Gastrocnemius medialis (tissue), 4 donors: Measurements from ENCODE around the gene NCOR1. TPM values are rescaled to one million over a fixed set of nuclear protein-coding genes. Genes with fewer than 3 reads are reported as not detected.
"Not testable (repeated sequence)": the region's sequence is repeated elsewhere in the genome, so short reads cannot be mapped to it uniquely, and the experiment has no call there.

Experiments
- ATAC-seq, 2 donors: fragments of 150-250 bp; one replicate each; pipeline ENCODE4 v1.9.1; 2016
- DNase-seq, 2 donors: peaks; one replicate each; pipeline ENCODE4 v3.0.0-alpha.2; 2019
- H3K27ac ChIP-seq, 4 donors: fragments of 200-600 bp; sonication (generic); 1 replicate in 1 of 4; 2 replicates in 3 of 4; pipeline ENCODE4 v1.5.1; 2016 to 2018; ENCODE audit warnings: mild to moderate bottlenecking in 2 of 4, moderate library complexity in 1 of 4
- H3K27me3 ChIP-seq, 3 donors: fragments of 200-600 bp; sonication (generic) in 2 of 3; 1 replicate in 1 of 3; 2 replicates in 2 of 3; pipeline versions ENCODE4 v1.5.1 to v1.6.0; 2016 to 2019; ENCODE audit warnings: mild to moderate bottlenecking in 1 of 3, moderate library complexity in 1 of 3
- H3K36me3 ChIP-seq, 2 donors: fragments of 200-600 bp; sonication (generic) in 1 of 2; one replicate each; pipeline ENCODE4 v1.5.1; 2017 to 2018
- H3K4me1 ChIP-seq, 2 donors: fragments of 200-600 bp; sonication (generic) in 1 of 2; one replicate each; pipeline ENCODE4 v1.5.1; 2016 to 2017; ENCODE audit warnings: mild to moderate bottlenecking in 2 of 2
- H3K4me3 ChIP-seq, 4 donors: fragments of 200-600 bp; sonication (generic) in 3 of 4; 1 replicate in 1 of 4; 2 replicates in 3 of 4; pipeline ENCODE4 v1.5.1; 2016 to 2019; ENCODE audit warnings: mild to moderate bottlenecking in 2 of 4
- H3K9me3 ChIP-seq, 3 donors: fragments of 200-600 bp; sonication (generic) in 2 of 3; 1 replicate in 1 of 3; 2 replicates in 2 of 3; pipeline ENCODE4 v1.5.1; 2016 to 2019
- CTCF ChIP-seq, 5 experiments: fragments of 450-650 bp in 3 of 5; fragments of 200-600 bp in 2 of 5; sonication (generic) in 2 of 5; IDR thresholded peaks in 4 of 5; conservative IDR thresholded peaks in 1 of 5; 1 replicate in 4 of 5; 2 replicates in 1 of 5; pipeline ENCODE4 v1.5.1; 2016 to 2019; ENCODE audit warnings: antibody characterized with exemption in 5 of 5, mild to moderate bottlenecking in 3 of 5, moderate library complexity in 3 of 5
- POLR2A ChIP-seq, 2 donors: fragments of 450-650 bp; IDR thresholded peaks; one replicate each; pipeline ENCODE4 v1.6.1; 2017; ENCODE audit warnings: antibody characterized with exemption in 2 of 2, mild to moderate bottlenecking in 2 of 2, moderate library complexity in 2 of 2
- in situ Hi-C, 4 donors: fragments of 200-750 bp; cut with MboI; loops; one replicate each; pipeline versions ENCODE4 v1.15.0 to v1.8.0; 2017; ENCODE audit warnings: low sequenced_read_pairs in 4 of 4
- intact Hi-C: fragments of 100-400 bp; cut with DNase I; formaldehyde crosslinking; loops from one replicate; pipeline ENCODE4 v1.15.1; 2023; ENCODE audit warnings: low total_unique reads
- total RNA-seq, 4 donors: library from RNA; depleted of rRNA; stranded (reverse); fragments of >200 nt; gene quantifications; one replicate each; pipeline versions ENCODE4 v1.1.0 to v1.2.3, GENCODE V29; 2016

NCOR1 gene
- total RNA-seq, 4 donors from 2014 or later, result 122 to 152 (median 132) TPM

GRCh38 chr17:16171613-16172012 lies 43.7 kb downstream of the NCOR1 start:
- peaks cover 0 to 18% of the 10 kb centered on the region in 2 donors for H3K36me3 ChIP-seq
- no peaks in the 10 kb centered on the region for H3K4me1 ChIP-seq
- no peaks in the 10 kb centered on the region for H3K9me3 ChIP-seq
- no peak overlapping the region for H3K27ac ChIP-seq
- no peak for TF ChIP-seq POLR2A (IDR thresholded peaks at IDR 0.05)
- TF ChIP-seq CTCF (IDR thresholded peaks at IDR 0.05 in 4 of 5, conservative IDR thresholded peaks at IDR 0.05 in 1 of 5), result no peak
- no peaks in the 10 kb centered on the region for H3K27me3 ChIP-seq
- ATAC-seq, result no peak
- in situ Hi-C loops, result no loop called here
- no peak for DNase-seq
- intact Hi-C loops, result no loop called here
- no peak overlapping the region for H3K4me3 ChIP-seq

GRCh38 chr17:16166766-16167165 lies 48.6 kb downstream of the NCOR1 start:
- ATAC-seq, intact Hi-C loops, H3K27ac ChIP-seq, H3K9me3 ChIP-seq, H3K4me1 ChIP-seq, H3K27me3 ChIP-seq, DNase-seq, H3K4me3 ChIP-seq, in situ Hi-C loops: not testable (repeated sequence)
- peaks cover 0 to 17% of the 10 kb centered on the region in 2 donors for H3K36me3 ChIP-seq

- Histone ChIP-seq H3K4me3 (no peak overlapping the region), H3K36me3 (peaks cover 0 to 32% of the 10 kb centered on the region in 2 donors), H3K4me1 (no peaks in the 10 kb centered on the region), H3K9me3 (no peaks in the 10 kb centered on the region), H3K27ac (no peak overlapping the region), H3K27me3 (no peaks in the 10 kb centered on the region)
- DNase-seq (no peak), ATAC-seq (no peak)
- no peak for TF ChIP-seq CTCF (IDR thresholded peaks at IDR 0.05 in 4 of 5, conservative IDR thresholded peaks at IDR 0.05 in 1 of 5)
- no peak for TF ChIP-seq POLR2A (IDR thresholded peaks at IDR 0.05)
- intact Hi-C loops (no loop called here), in situ Hi-C loops (no loop called here)
Measured at GRCh38 chr17:16158714-16159113, 56.6 kb downstream of the NCOR1 start.

GRCh38 chr17:16155536-16155935 lies 59.8 kb downstream of the NCOR1 start:
- DNase-seq (no peak), ATAC-seq (no peak)
- Histone ChIP-seq H3K4me1 (no peaks in the 10 kb centered on the region), H3K27me3 (no peaks in the 10 kb centered on the region), H3K27ac (no peak overlapping the region), H3K36me3 (peaks cover 0 to 52% of the 10 kb centered on the region in 2 donors), H3K4me3 (no peak overlapping the region), H3K9me3 (no peaks in the 10 kb centered on the region)
- in situ Hi-C loops, result no loop called here
- intact Hi-C loops, result no loop called here
- no peak for TF ChIP-seq CTCF (IDR thresholded peaks at IDR 0.05 in 4 of 5, conservative IDR thresholded peaks at IDR 0.05 in 1 of 5)
- no peak for TF ChIP-seq POLR2A (IDR thresholded peaks at IDR 0.05)

- H3K27ac ChIP-seq, ATAC-seq, H3K9me3 ChIP-seq, H3K4me3 ChIP-seq, intact Hi-C loops, H3K27me3 ChIP-seq, DNase-seq, in situ Hi-C loops, H3K4me1 ChIP-seq: not testable (repeated sequence)
- peaks cover 0 to 66% of the 10 kb centered on the region in 2 donors for H3K36me3 ChIP-seq
Measured at GRCh38 chr17:16152326-16152725, 63.0 kb downstream of the NCOR1 start.

- H3K36me3 ChIP-seq, result peaks cover 3 to 58% of the 10 kb centered on the region in 2 donors
- ATAC-seq, result no peak
Measured at GRCh38 chr17:16150251-16150856, 65.0 kb downstream of the NCOR1 start.

More at GRCh38 chr17:16150251-16150856, 65.0 kb downstream of the NCOR1 start:
- Histone ChIP-seq H3K9me3 (no peaks in the 10 kb centered on the region), H3K4me1 (no peaks in the 10 kb centered on the region), H3K27me3 (no peaks in the 10 kb centered on the region), H3K27ac (no peak overlapping the region), H3K4me3 (no peak overlapping the region)
- intact Hi-C loops, result no loop called here
- TF ChIP-seq CTCF (IDR thresholded peaks at IDR 0.05 in 4 of 5, conservative IDR thresholded peaks at IDR 0.05 in 1 of 5) (no peak), POLR2A (IDR thresholded peaks at IDR 0.05) (no peak)
- in situ Hi-C loops, result no loop called here
- DNase-seq, result no peak
